Activated CD8-positive, alpha-beta memory T cell treated with anti-CD3 and anti-CD28 coated beads, Interleukin-2, amount 10 ng/mL, durations not matched to agents 7 days and 5 days (primary cell): ENCODE results near the gene TMEFF2. TPM values are rescaled to one million over a fixed set of nuclear protein-coding genes. Genes with fewer than 3 reads are reported as not detected.
"Not testable (repeated sequence)": the region's sequence is repeated elsewhere in the genome, so short reads cannot be mapped to it uniquely, and the experiment has no call there.

ENCODE experiments used
- ATAC-seq: fragments of 150-1000 bp; cut with Tn5 transposase; one replicate; pipeline ENCODE4 v1.10.0; 2021; ENCODE audit warnings: moderate library complexity
- CTCF ChIA-PET: fragments of 350-600 bp; sonication (Branson Sonifier 250); formaldehyde crosslinking; loops from one replicate; lab custom pipeline; 2021; ENCODE audit warnings: antibody characterized with exemption; lab: Charles Lee
- DNase-seq: peaks from one replicate; pipeline ENCODE4 v3.0.0-alpha.2; 2020
- H3K27ac Mint-ChIP-seq: one replicate; pipeline ENCODE4 v1.8.0; 2021; ENCODE audit warnings: mild to moderate bottlenecking, mixed read lengths
- H3K27me3 Mint-ChIP-seq: one replicate; pipeline ENCODE4 v1.8.0; 2021; ENCODE audit warnings: mixed read lengths
- H3K36me3 Mint-ChIP-seq: one replicate; pipeline ENCODE4 v1.8.0; 2021; ENCODE audit warnings: mild to moderate bottlenecking, mixed read lengths
- H3K4me1 Mint-ChIP-seq: one replicate; pipeline ENCODE4 v1.8.0; 2021; ENCODE audit warnings: mixed read lengths
- H3K4me3 Mint-ChIP-seq: one replicate; pipeline ENCODE4 v1.8.0; 2021; ENCODE audit warnings: mild to moderate bottlenecking, moderate library complexity, mixed read lengths
- H3K9me3 Mint-ChIP-seq: one replicate; pipeline ENCODE4 v1.8.0; 2022; ENCODE audit warnings: low read depth, mixed read lengths
- total RNA-seq, 2 experiments: library from RNA; stranded (reverse); gene quantifications; one replicate each; pipeline ENCODE4 v1.2.3, GENCODE V29; 2021

Gene TMEFF2
- total RNA-seq, 2 experiments from 2014 or later = not detected

- CTCF ChIA-PET = interaction anchor here (0.7 to 1.6 kb wide), 2 partner anchors 12 to 22 kb away, joined by 3 to 4 read pairs; no protein-coding TSS in a partner anchor
- no peaks in the 10 kb centered on the region for H3K9me3 Mint-ChIP-seq
These were observed 54.9 kb downstream of the TMEFF2 start for GRCh38 chr2:192139813-192140212.

GRCh38 chr2:192137451-192137850 is 57.3 kb downstream of the TMEFF2 start:
- Mint-ChIP-seq H3K4me3 (no peak overlapping the region), H3K4me1 (no peaks in the 10 kb centered on the region), H3K27ac (no peak overlapping the region), H3K36me3 (no peaks in the 10 kb centered on the region), H3K27me3 (peaks cover 13% of the 10 kb centered on the region), H3K9me3 (no peaks in the 10 kb centered on the region)
- ATAC-seq = no peak
- DNase-seq = no peak
- CTCF ChIA-PET = no interaction called here

More at GRCh38 chr2:192139813-192140212, 54.9 kb downstream of the TMEFF2 start:
- no peak for ATAC-seq
- no peak overlapping the region for H3K4me3 Mint-ChIP-seq
- no peaks in the 10 kb centered on the region for H3K36me3 Mint-ChIP-seq
- no peak overlapping the region for H3K27ac Mint-ChIP-seq
- peaks cover 29% of the 10 kb centered on the region for H3K27me3 Mint-ChIP-seq
- no peaks in the 10 kb centered on the region for H3K4me1 Mint-ChIP-seq
- no peak for DNase-seq

- DNase-seq, H3K4me1 Mint-ChIP-seq, ATAC-seq, H3K36me3 Mint-ChIP-seq, H3K9me3 Mint-ChIP-seq, CTCF ChIA-PET, H3K27me3 Mint-ChIP-seq, H3K27ac Mint-ChIP-seq, H3K4me3 Mint-ChIP-seq: not testable (repeated sequence)
These were observed 62.1 kb downstream of the TMEFF2 start for GRCh38 chr2:192132604-192133003.

- DNase-seq, H3K36me3 Mint-ChIP-seq, CTCF ChIA-PET, H3K27ac Mint-ChIP-seq, H3K4me3 Mint-ChIP-seq, ATAC-seq, H3K27me3 Mint-ChIP-seq, H3K4me1 Mint-ChIP-seq, H3K9me3 Mint-ChIP-seq: not testable (repeated sequence)
These were observed 64.4 kb downstream of the TMEFF2 start for GRCh38 chr2:192130312-192130711.

GRCh38 chr2:192128655-192129054 is 66.1 kb downstream of the TMEFF2 start:
- Mint-ChIP-seq H3K9me3 (no peaks in the 10 kb centered on the region), H3K4me3 (no peak overlapping the region), H3K27ac (no peak overlapping the region), H3K27me3 (peaks cover 2% of the 10 kb centered on the region), H3K4me1 (no peaks in the 10 kb centered on the region), H3K36me3 (no peaks in the 10 kb centered on the region)
- no peak for DNase-seq
- ATAC-seq = no peak
- CTCF ChIA-PET = no interaction called here

GRCh38 chr2:192127434-192127833 is 67.3 kb downstream of the TMEFF2 start:
- ATAC-seq (no peak), DNase-seq (no peak)
- Mint-ChIP-seq H3K27me3 (peaks cover 2% of the 10 kb centered on the region), H3K4me1 (no peaks in the 10 kb centered on the region), H3K4me3 (no peak overlapping the region), H3K36me3 (no peaks in the 10 kb centered on the region), H3K9me3 (no peaks in the 10 kb centered on the region), H3K27ac (no peak overlapping the region)
- CTCF ChIA-PET = interaction anchor here (1.0 kb wide), 1 partner anchor 13 kb away, joined by 4 read pairs; no protein-coding TSS in a partner anchor

GRCh38 chr2:192126912-192127311 is 67.8 kb downstream of the TMEFF2 start:
- H3K4me3 Mint-ChIP-seq = no peak overlapping the region
- peaks cover 2% of the 10 kb centered on the region for H3K27me3 Mint-ChIP-seq
- no peak for ATAC-seq
- no peak for DNase-seq
- H3K9me3 Mint-ChIP-seq = no peaks in the 10 kb centered on the region
- CTCF ChIA-PET = interaction anchor here (1.0 kb wide), 1 partner anchor 13 kb away, joined by 4 read pairs; no protein-coding TSS in a partner anchor
- H3K36me3 Mint-ChIP-seq = no peaks in the 10 kb centered on the region
- no peaks in the 10 kb centered on the region for H3K4me1 Mint-ChIP-seq
- H3K27ac Mint-ChIP-seq = no peak overlapping the region

- DNase-seq (no peak), ATAC-seq (no peak)
- Mint-ChIP-seq H3K36me3 (no peaks in the 10 kb centered on the region), H3K9me3 (no peaks in the 10 kb centered on the region), H3K4me1 (no peaks in the 10 kb centered on the region), H3K27me3 (peaks cover 2% of the 10 kb centered on the region), H3K27ac (no peak overlapping the region), H3K4me3 (no peak overlapping the region)
- CTCF ChIA-PET = no interaction called here
These were observed 68.3 kb downstream of the TMEFF2 start for GRCh38 chr2:192126426-192126825.

GRCh38 chr2:192124571-192124970 is 70.2 kb downstream of the TMEFF2 start:
- Mint-ChIP-seq H3K27me3 (peaks cover 7% of the 10 kb centered on the region), H3K4me1 (no peaks in the 10 kb centered on the region), H3K4me3 (no peak overlapping the region), H3K27ac (no peak overlapping the region), H3K36me3 (no peaks in the 10 kb centered on the region), H3K9me3 (no peaks in the 10 kb centered on the region)
- DNase-seq (no peak), ATAC-seq (no peak)
- CTCF ChIA-PET = no interaction called here

GRCh38 chr2:192123847-192124246 is 70.9 kb downstream of the TMEFF2 start:
- ATAC-seq = no peak
- Mint-ChIP-seq H3K27me3 (peaks cover 7% of the 10 kb centered on the region), H3K4me1 (no peaks in the 10 kb centered on the region), H3K27ac (no peak overlapping the region), H3K9me3 (no peaks in the 10 kb centered on the region), H3K4me3 (no peak overlapping the region), H3K36me3 (no peaks in the 10 kb centered on the region)
- CTCF ChIA-PET = no interaction called here
- no peak for DNase-seq

- no peak for DNase-seq
These were observed 71.8 kb downstream of the TMEFF2 start for GRCh38 chr2:192122946-192123345.

GRCh38 chr2:192122141-192122540 is 72.6 kb downstream of the TMEFF2 start:
- Mint-ChIP-seq H3K9me3 (no peaks in the 10 kb centered on the region), H3K27ac (no peak overlapping the region), H3K4me1 (no peaks in the 10 kb centered on the region), H3K27me3 (peaks cover 6% of the 10 kb centered on the region), H3K4me3 (no peak overlapping the region), H3K36me3 (no peaks in the 10 kb centered on the region)
- CTCF ChIA-PET = no interaction called here
- DNase-seq (no peak), ATAC-seq (no peak)

More at GRCh38 chr2:192122946-192123345, 71.8 kb downstream of the TMEFF2 start:
- no peaks in the 10 kb centered on the region for H3K4me1 Mint-ChIP-seq
- no peaks in the 10 kb centered on the region for H3K36me3 Mint-ChIP-seq
- no peak overlapping the region for H3K27ac Mint-ChIP-seq
- no peaks in the 10 kb centered on the region for H3K9me3 Mint-ChIP-seq
- H3K4me3 Mint-ChIP-seq = no peak overlapping the region
- CTCF ChIA-PET = no interaction called here
- ATAC-seq = no peak
- H3K27me3 Mint-ChIP-seq = peaks cover 7% of the 10 kb centered on the region

- Mint-ChIP-seq H3K9me3 (no peaks in the 10 kb centered on the region), H3K4me1 (no peaks in the 10 kb centered on the region), H3K36me3 (no peaks in the 10 kb centered on the region), H3K27ac (no peak overlapping the region), H3K27me3 (peaks cover 6% of the 10 kb centered on the region), H3K4me3 (no peak overlapping the region)
- ATAC-seq (no peak), DNase-seq (no peak)
- CTCF ChIA-PET = no interaction called here
These were observed 75.2 kb downstream of the TMEFF2 start for GRCh38 chr2:192119536-192119935.

GRCh38 chr2:192117705-192118104 is 77.0 kb downstream of the TMEFF2 start:
- DNase-seq (no peak), ATAC-seq (no peak)
- Mint-ChIP-seq H3K27ac (no peak overlapping the region), H3K36me3 (no peaks in the 10 kb centered on the region), H3K4me3 (no peak overlapping the region), H3K27me3 (peaks cover 6% of the 10 kb centered on the region), H3K9me3 (no peaks in the 10 kb centered on the region), H3K4me1 (no peaks in the 10 kb centered on the region)
- CTCF ChIA-PET = no interaction called here

GRCh38 chr2:192111536-192111935 is 83.2 kb downstream of the TMEFF2 start:
- H3K4me3 Mint-ChIP-seq, CTCF ChIA-PET, H3K27me3 Mint-ChIP-seq, DNase-seq, H3K4me1 Mint-ChIP-seq, ATAC-seq, H3K9me3 Mint-ChIP-seq, H3K36me3 Mint-ChIP-seq, H3K27ac Mint-ChIP-seq: not testable (repeated sequence)
